ENCODE results near the gene PCBD2.

The PCBD2 gene

DNA sequence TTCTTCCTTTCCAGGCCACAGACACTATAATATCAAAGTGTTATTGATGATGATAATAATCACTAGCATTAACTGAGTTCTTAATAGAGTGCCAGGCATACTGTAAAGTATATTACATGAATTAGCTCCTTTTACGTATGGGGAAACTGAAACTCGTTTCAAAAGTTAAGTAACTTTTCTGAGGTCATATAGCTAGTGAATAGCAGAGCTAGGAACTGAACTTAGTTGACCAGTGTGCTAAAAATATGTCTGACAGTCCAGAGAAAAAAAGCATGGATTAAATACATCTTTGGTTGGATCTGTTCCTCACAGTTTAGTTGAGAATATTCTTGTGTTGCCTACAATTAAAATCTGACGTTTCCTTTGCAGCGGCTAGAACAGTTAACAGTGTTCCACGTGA lies 44.4 kb downstream of the PCBD2 start:
- H3K27ac ChIP-seq, result no peak overlapping the region
- TF ChIP-seq, protein P1, sequence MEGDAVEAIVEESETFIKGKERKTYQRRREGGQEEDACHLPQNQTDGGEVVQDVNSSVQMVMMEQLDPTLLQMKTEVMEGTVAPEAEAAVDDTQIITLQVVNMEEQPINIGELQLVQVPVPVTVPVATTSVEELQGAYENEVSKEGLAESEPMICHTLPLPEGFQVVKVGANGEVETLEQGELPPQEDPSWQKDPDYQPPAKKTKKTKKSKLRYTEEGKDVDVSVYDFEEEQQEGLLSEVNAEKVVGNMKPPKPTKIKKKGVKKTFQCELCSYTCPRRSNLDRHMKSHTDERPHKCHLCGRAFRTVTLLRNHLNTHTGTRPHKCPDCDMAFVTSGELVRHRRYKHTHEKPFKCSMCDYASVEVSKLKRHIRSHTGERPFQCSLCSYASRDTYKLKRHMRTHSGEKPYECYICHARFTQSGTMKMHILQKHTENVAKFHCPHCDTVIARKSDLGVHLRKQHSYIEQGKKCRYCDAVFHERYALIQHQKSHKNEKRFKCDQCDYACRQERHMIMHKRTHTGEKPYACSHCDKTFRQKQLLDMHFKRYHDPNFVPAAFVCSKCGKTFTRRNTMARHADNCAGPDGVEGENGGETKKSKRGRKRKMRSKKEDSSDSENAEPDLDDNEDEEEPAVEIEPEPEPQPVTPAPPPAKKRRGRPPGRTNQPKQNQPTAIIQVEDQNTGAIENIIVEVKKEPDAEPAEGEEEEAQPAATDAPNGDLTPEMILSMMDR (IDR thresholded peaks at IDR 0.05; ENCODE audit: low read depth, low read length, missing control alignments), result no peak
- DNase-seq, result no peak
- no peak overlapping the region for H3K4me3 ChIP-seq (ENCODE audit: low read depth, low read length)
- H3K27me3 ChIP-seq (replicated peaks), result no peaks in the 10 kb centered on the region
- in situ Hi-C loops (cut with HindIII; ENCODE audit: low pct_ligation_motif_present, low sequenced_read_pairs), result no loop called here
- no peaks in the 10 kb centered on the region for H3K36me3 ChIP-seq (replicated peaks)

DNA sequence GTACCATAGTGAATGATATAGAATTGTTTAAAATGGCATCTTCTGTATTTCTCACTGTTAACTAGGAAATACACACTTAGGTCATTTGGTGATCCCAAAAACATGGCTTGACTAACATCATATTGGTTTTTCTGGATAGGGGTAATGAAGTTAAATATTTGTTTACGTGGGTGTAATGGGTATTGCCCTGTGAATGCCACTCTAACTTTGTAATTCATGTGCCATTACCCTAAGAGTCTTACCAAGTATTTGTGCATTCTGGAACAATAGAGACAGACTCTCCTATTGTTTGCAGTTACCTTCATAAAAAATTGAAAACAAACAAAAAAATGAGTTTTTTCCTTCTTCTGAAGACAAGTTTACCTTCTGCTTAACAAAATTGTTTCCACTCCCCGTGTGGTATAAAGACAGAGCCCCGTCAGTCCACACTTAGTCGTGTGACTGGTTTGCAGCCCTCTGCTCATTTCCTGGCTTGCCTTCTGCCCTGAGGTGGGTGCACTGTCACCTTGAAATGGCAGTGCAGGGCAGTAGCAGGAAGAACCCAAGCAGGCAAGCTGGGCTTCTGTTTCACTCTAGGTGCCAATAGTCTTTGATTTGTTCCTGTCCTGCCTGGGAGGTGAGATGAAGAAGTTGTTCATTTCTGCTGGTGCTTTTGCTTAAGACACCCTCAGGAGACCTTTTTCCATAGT lies 53.1 kb downstream of the PCBD2 start:
- no peak overlapping the region for H3K27ac ChIP-seq
- TF ChIP-seq, protein P1 (IDR thresholded peaks at IDR 0.05; ENCODE audit: low read depth, low read length, missing control alignments), result no peak
- in situ Hi-C loops (cut with HindIII; ENCODE audit: low pct_ligation_motif_present, low sequenced_read_pairs), result no loop called here
- no peak for DNase-seq
- no peaks in the 10 kb centered on the region for H3K27me3 ChIP-seq (replicated peaks)
- H3K36me3 ChIP-seq (replicated peaks), result no peaks in the 10 kb centered on the region
- H3K4me3 ChIP-seq (ENCODE audit: low read depth, low read length), result no peak overlapping the region

DNA sequence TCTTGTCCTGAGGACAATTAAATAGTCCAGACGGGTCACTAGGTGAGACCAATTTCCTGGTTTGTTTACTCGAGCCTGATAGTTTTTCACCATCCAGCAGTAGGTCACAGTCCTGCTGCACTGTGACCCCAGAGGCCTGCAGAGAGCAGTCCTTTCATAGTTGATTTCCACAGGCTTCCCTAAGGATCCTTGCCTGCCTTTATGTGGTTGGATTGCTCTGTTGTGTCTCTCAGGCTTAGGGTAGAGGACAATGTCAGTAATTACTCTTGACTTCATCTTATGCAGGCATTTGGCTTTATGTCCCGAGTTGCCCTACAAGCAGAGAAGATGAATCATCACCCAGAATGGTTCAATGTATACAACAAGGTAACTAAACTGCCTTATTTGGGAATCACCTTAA lies 53.8 kb downstream of the PCBD2 start:
- TF ChIP-seq, protein P1 (IDR thresholded peaks at IDR 0.05; ENCODE audit: low read depth, low read length, missing control alignments), result no peak
- Histone ChIP-seq H3K27me3 (replicated peaks) (no peaks in the 10 kb centered on the region), H3K4me3 (ENCODE audit: low read depth, low read length) (no peak overlapping the region), H3K36me3 (replicated peaks) (no peaks in the 10 kb centered on the region), H3K27ac (no peak overlapping the region)
- in situ Hi-C loops (cut with HindIII; ENCODE audit: low pct_ligation_motif_present, low sequenced_read_pairs), result no loop called here
- DNase-seq, result no peak

DNA sequence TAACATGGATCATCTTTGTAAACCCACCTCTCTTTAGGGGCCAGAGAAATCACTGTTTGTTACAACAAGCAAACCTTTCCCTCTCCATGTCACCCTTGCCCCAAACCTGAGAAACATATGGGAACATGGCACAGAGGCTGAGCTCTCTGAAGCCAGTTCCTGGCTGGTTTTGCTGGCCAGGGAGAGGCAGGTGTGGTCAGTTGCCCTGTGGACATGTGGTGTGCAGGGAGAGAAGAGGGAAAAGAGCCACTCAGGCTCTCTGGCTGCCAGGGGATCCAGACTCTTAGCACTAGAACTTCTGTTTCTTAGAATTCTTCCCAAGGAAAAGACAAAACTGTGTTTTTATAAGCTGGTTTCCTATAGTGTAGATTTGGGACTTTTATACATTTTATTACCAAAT lies 58.2 kb downstream of the PCBD2 start:
- Histone ChIP-seq H3K36me3 (replicated peaks) (no peaks in the 10 kb centered on the region), H3K27ac (no peak overlapping the region), H3K27me3 (replicated peaks) (no peaks in the 10 kb centered on the region), H3K4me3 (ENCODE audit: low read depth, low read length) (no peak overlapping the region)
- TF ChIP-seq, protein P1 (IDR thresholded peaks at IDR 0.05; ENCODE audit: low read depth, low read length, missing control alignments), result no peak
- DNase-seq, result no peak
- in situ Hi-C loops (cut with HindIII; ENCODE audit: low pct_ligation_motif_present, low sequenced_read_pairs), result no loop called here

DNA sequence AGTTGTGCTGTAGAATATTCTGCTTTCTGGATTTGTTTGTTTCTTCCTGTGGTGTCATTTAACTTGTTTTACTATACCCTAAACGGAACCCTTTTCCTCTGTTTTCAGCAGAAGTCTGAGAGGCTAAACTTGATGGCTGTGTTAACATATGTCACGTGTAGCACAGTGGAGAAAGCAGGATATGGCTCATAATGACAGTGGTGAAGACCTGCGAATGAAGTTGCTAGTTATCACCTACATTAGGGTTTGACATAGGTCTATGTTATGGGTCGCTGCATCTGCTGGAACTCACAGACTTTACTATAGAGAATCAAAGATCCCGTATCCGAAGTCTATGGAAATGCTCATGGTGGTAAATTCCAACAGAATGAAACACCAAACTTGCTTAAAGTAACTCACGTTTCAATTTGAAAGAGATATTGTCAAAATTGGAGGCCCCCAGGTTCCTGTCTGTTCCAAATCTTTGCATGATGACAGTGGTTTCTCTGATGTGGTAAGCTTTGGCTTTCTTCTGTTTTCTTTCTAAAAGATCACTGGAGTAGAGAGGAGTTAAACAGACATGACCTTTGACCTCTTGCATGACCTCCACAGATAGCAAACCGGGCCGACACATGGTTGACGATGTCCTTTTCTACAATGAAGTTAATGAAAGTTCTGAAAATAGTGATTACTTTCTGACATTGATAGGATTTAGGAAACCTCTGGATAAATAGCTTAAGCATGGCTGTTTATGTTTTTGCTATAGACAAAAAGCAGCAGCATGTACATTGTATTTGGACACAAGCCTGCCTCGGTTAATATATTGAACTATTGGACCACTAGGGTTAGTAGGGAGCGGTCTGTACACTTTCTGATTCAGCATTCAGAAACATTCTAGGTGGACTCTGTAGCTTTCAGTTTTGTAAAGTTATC lies 59.7 kb downstream of the PCBD2 start:
- no peak overlapping the region for H3K27ac ChIP-seq

More for the DNA sequence above, 59.7 kb downstream of the PCBD2 start:
- TF ChIP-seq, protein P1 (IDR thresholded peaks at IDR 0.05; ENCODE audit: low read depth, low read length, missing control alignments), result no peak
- in situ Hi-C loops (cut with HindIII; ENCODE audit: low pct_ligation_motif_present, low sequenced_read_pairs), result no loop called here
- no peaks in the 10 kb centered on the region for H3K36me3 ChIP-seq (replicated peaks)
- H3K27me3 ChIP-seq (replicated peaks), result no peaks in the 10 kb centered on the region
- no peak for DNase-seq
- no peak overlapping the region for H3K4me3 ChIP-seq (ENCODE audit: low read depth, low read length)

Data from brain microvascular endothelial cell (primary cell).